GM20000 (cell line): ENCODE measurements around the gene SLC24A3.

Source experiments
- DNase-seq: peaks from one replicate; pipeline ENCODE4 v3.0.0; 2012; ENCODE audit warnings: low spot score
- CTCF ChIP-seq: IDR thresholded peaks from 2 replicates; pipeline ENCODE4 v1.5.1; 2012; ENCODE audit warnings: mild to moderate bottlenecking, control low read depth; ENCODE audit errors: extremely low read depth, missing control alignments

Gene SLC24A3

GRCh38 chr20:19361790-19362189 is 149.3 kb downstream of the SLC24A3 start:
- DNase-seq: no peak
- no peak for TF ChIP-seq CTCF

- TF ChIP-seq CTCF: no peak
- no peak for DNase-seq
Observed at GRCh38 chr20:19363476-19363875, 151.0 kb downstream of the SLC24A3 start.

GRCh38 chr20:19367591-19367990 is 155.1 kb downstream of the SLC24A3 start:
- no peak for DNase-seq
- TF ChIP-seq CTCF: no peak

- TF ChIP-seq CTCF: no peak
- DNase-seq: no peak
Observed at GRCh38 chr20:19368351-19368750, 155.9 kb downstream of the SLC24A3 start.

- TF ChIP-seq CTCF: no peak
- DNase-seq: no peak
Observed at GRCh38 chr20:19370076-19371075, 157.9 kb downstream of the SLC24A3 start.

GRCh38 chr20:19371112-19371511 is 158.7 kb downstream of the SLC24A3 start:
- TF ChIP-seq CTCF: no peak
- no peak for DNase-seq

GRCh38 chr20:19374216-19374615 is 161.8 kb downstream of the SLC24A3 start:
- TF ChIP-seq CTCF: no peak
- no peak for DNase-seq
